CD4-positive, alpha-beta T cell treated with Interferon gamma for 1 hour (primary cell): ENCODE measurements around the gene IER5.

Source experiments
- DNase-seq: peaks from one replicate; pipeline ENCODE4 v3.0.0-alpha.2; 2020

Gene IER5

DNA sequence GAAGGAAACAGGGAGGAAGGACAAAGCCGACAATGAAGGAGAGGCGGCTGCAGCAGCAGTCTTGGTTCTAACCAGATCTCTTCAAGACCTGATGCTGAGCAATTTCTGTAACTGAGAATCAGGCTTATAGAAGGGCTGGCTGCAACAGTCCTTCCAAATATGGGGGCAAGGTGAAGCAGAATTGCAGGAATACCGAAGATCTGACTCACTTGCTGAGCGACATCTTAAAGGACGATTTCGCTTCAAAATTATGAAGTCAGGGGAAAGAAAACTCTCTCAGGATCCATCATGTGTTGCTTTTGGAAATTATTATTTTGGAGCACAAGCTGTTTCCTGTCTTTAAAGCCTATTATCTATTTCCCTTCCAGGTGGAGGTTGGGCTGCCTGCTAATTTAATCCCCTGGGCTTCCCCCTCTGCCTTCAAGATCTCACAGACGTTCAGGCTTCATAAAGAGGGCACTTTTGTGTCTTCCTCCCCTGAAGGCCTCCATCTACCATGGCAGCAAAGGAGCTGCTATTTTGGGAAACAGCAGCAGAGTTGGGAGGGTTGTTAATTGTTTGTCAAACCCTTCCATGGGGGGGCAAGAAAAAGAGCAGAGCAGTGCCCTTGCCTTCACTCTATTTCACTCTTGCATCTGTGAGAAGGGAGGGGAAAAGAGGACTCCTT is 10.8 kb upstream of the IER5 start:
- DNase-seq, result no peak

DNA sequence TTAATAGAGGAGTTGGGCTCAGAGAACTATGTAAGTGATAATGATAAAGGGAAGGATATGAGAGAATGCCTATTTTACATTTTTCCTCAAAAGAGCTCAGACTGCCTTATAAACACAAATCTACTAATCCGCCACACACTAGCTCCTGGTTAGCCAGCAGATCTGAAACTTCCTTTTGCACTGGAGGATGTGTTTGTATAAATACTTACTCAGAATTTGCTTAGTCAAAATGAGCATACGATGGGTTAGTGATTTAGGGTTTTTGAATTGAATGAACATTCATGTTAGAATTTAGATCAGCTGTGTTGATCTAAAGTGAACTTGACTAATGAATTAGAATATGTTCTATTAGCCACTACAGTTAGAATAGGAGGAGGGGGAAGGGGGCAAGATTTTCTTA is 9.1 kb upstream of the IER5 start:
- no peak for DNase-seq

DNA sequence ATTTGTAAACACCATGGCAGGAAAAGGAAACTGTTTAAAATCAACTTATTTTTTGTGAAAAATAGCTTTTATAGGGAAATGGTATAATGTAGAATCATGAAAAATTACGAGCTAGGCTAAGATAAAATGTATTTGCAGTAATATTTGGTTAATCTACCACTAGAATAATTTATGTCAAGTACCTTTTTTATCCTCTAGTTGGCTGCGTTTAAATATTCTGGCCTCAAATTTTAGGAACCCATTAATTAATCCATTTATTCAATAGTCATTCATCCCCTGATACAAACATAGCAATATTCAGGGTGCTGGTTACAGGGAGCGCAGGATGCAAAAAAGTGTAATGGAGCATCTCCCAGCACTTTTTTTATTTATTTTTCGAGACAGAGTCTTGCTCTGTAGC is 8.6 kb upstream of the IER5 start:
- no peak for DNase-seq

DNA sequence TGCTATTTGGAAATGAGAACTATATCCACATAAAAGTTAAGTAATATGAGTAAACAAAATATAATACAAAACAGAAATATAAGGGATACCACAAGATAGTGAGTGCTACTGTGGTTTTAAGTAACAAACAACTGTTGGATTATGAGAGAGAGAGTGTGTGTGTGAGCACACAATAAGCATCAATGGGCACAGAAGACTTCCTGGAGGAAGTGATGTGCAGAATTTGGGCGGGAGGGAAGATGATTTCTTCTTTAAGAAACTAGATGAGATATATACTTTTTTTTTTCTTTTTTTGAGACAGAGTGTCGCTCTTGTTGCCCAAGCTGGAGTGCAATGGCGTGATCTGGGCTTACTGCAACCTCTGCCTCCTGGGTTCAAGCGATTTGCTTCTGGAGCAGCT is 7.9 kb upstream of the IER5 start:
- no peak for DNase-seq

DNA sequence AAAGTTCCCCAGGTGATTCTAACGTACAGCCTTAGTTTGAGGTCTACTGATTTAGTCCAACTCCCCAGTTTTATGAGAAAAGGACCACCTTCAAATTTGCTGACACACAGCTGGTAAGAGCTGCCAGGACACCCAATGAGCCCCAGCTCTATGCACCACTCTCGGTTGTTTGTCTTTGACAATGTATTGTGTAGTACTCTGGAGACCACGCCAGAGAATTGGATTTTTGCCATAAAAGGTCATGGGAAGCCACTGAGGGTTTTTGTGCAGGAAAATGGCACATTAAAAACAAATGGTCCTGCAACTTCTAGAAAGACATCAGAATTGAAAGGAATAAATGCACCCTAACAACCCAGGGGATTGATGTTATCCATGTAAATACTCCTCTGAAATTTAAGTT is 7.1 kb upstream of the IER5 start:
- no peak for DNase-seq

DNA sequence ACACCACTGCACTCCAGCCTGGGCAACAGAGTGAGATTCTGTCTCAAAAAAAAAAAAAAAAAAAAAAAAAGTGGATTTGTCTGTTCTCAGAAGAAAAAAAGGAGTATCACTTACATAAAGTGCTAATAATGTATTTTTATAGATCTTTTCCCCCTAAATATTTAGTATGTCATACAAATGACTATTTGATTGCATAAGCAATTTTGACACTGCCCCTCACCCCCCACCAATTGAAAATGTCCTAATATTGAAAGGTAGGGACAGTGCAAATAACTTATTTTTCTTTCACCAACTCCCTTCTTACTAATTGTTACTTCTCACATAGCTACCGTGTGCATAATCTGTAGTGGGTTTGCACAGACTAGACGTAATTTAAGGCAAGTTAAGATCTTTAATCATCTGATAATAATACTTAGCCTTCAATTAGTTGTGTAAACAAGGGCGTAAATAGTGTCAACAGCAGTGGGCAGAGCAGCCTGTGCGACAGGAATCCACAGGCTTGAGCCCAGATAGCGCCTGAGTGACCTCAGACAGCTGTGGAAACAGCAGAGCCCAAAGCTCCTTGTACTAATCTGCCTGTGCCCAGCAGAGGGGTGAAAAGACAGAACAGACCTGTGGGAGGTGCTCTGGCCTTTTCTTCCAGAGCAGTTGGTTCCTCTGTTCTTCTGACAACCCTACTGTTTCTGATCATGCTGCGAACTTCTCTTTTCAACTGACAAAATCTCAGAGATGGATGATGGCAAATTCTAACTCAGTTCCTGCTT is 4.5 kb upstream of the IER5 start:
- peak; percentile 75 for DNase-seq

DNA sequence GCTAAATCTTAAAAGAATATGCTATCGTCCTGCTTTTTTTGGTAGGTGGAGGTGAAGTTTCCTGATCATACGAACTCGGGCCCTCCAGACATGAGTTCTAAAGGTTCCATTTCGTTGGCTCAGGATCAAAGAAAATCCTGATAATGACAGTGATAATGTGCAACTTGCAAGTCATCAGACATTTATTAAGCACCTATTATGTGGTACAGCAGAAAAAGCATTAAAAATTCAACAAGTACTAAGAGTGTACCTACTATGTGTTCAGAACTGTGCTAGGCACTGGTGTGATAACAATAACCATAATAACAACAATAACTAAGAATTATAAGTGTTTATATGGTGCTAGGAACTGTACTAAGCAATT is 3.9 kb upstream of the IER5 start:
- no peak for DNase-seq

DNA sequence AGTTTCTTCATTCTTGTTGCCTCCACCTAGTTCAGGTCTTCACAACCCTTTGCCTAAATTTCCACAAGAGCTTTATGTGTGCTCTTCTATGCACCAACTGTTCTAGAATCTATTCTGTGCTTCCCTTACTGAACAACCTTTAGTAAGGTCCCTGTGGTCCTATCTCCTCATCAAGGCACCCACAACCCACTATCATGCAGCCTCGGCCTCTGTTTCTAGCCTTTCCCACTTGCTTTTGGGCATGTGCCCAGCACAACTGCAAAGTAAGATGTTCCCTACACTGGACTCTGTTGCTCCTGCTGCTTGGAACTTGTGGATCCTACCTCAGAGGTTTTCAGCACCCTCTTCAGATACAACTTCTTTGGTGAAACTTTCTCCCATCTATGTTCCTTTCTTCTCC is 2.4 kb upstream of the IER5 start:
- DNase-seq, result no peak

DNA sequence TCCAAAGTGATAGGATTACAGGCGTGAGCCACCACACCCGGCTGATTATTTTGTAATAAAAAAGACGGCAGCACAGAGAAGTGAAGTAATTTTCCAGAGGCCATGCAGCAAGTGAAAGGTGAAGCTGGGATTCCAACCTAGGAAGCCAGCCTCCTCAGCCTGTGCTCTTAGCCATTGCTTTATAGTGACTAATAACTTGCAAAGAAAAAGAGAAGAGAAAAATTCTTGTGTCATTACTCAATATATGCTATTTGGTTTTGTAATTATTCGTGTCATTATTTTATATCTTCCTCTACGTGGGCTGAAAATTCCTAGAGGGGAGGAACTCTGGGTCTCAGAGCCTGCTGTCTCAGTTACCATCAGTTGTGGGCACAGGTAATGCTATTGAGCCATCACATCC is 1.6 kb upstream of the IER5 start:
- no peak for DNase-seq

DNA sequence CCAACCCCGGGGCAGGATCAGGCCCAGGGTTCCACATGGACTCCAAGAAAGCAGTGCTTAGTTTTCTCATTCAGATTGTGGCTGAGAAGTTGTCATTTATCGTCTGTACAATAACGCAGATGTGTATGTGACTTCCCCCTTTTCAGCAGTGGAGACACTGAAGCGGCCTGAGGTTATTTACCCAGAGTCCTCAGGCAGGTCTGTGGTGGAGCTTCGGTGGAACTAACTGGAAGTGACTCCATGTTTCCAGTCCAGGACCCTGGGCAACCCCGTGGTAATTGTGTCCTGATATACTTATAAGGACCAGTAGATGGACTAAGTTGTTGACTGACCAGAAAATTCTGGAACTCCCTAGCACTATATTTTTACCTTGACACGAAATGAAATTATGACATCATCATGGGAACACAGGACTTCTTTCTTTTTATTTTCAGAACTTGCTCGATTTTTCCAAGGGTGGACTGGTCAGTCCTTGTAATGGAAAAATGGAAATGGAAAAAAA is 1.0 kb upstream of the IER5 start:
- DNase-seq, result peak; percentile 67

DNA sequence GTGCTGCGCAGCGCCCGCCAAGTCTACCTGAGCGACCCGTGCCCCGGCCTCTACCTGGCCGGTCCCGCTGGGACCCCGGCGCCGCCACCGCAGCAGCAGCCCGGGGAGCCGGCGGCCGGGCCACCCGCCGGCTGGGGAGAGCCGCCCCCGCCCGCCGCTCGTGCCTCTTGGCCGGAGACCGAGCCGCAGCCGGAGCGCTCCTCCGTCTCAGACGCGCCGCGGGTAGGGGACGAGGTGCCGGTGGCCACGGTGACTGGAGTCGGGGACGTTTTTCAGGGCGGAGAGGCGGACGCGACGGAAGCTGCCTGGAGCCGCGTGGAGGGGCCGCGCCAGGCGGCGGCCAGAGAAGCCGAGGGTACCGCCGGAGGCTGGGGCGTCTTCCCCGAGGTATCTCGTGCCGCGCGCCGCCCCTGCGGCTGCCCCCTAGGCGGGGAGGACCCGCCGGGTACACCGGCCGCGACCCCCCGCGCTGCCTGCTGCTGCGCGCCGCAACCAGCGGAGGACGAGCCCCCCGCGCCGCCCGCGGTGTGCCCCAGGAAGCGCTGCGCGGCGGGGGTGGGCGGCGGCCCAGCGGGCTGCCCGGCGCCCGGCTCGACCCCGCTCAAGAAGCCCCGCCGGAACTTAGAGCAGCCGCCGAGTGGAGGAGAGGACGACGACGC is 646 bp downstream of the IER5 start:
- DNase-seq, result no peak

DNA sequence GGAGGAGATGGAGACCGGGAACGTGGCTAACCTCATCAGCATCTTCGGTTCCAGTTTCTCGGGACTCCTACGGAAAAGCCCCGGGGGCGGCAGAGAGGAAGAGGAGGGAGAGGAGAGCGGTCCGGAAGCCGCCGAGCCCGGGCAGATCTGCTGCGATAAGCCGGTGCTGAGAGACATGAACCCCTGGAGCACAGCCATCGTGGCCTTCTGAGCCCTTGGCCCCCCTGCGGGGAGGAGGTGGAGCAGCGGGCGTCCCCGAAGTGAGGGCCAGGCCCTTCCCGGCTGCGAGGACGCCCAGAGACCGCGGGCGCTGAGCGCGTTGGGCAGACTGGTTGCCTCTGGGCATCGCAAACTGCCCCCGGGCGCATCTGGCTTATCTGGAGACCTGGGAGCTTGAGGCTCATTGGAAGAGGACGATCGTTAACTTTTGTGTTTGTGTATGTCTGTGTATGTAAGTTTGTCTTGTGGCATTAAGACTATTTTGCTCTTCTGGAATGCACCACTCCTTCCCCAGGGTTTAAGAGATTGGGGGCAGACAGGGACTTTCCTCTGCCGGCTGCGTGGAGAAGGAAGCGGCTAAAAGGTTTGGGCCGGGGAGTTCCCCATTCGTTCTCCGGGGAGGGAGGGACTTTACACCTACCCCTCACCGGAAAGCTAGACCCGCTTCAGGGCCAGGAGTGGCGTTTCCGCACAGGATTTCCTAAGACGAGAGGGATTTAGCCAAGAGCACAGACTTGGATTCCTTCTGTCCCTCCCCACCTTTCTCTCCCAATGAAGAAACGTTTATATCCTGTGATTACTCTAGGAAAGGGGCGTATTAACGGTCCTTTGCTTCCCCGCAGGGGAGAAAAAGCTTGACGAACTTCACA is 1.4 kb downstream of the IER5 start:
- DNase-seq, result peak; percentile 89

DNA sequence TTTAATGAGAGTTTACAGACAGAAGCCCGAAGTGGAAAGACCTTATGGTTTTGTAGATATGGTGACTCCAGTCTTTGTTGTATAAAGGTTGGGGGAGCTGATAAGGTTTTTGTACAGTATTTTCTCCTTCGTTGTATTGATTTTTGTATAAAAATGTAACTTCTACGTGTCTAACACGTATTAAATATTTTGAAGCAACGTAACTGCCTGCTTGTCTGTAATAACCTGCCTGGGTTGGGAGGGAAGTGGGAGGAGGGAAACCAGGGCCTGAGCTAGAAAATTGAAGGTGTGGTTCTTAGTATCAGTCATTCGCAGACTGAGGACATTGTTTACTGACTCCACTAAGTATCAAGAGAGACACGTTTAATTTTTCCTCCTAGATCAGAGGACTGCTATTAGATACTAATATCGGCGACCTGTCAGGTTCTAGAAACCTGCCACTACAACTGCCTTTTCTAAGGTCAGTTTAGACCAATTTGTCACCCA is 2.2 kb downstream of the IER5 start:
- peak; percentile 52 for DNase-seq

DNA sequence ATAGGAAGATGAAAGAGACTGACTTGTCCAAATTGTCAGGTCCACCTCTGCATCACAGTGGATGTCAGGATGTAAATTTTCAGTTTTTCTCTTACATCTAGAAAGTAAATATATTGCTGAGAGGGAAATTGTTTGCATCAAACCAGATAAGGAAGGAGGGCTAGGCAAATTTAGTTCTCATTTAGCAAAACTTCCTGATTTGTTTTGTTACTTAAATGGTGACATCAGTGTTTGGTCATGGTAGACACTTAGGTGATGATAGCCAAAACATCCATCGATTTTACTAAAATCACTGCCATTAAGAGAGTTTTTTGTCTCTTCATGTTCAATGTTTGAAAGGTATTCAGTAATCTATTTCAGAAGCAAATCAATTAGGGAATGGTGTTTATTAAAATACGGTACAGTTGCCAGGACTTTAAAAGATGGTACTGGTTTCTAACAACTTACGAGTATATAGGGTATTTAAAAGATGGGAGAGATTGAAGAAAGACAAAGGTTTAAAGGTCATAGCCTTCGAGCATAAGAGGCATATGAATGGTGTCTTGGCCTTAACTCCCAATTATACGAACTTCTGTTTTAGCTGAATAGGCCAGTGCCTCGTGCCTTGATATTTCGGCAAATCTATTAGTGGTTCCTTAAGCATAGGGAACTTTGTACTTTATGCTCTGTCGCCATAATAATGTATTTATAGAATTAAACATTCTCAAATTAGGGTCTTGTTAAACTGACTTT is 3.0 kb downstream of the IER5 start:
- no peak for DNase-seq

DNA sequence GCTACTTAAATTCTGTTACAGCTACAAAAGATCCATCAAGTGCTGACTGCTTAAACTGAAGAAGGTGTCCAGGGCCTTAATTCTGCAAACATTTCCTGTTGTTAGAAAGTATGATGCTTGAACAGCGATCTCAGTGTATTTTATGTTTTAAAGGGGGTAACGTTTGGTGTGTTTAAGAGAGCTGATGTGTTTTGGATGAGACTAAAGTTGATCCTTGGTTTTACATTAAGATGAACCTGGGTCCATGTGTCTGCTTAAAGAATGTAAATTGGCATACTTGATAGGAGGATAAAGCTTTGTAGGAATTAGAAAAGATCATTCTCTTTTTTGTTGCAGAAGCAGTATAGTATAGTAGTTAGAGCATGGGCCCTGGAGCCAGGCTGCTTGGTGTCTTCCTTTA is 3.6 kb downstream of the IER5 start:
- DNase-seq, result no peak

DNA sequence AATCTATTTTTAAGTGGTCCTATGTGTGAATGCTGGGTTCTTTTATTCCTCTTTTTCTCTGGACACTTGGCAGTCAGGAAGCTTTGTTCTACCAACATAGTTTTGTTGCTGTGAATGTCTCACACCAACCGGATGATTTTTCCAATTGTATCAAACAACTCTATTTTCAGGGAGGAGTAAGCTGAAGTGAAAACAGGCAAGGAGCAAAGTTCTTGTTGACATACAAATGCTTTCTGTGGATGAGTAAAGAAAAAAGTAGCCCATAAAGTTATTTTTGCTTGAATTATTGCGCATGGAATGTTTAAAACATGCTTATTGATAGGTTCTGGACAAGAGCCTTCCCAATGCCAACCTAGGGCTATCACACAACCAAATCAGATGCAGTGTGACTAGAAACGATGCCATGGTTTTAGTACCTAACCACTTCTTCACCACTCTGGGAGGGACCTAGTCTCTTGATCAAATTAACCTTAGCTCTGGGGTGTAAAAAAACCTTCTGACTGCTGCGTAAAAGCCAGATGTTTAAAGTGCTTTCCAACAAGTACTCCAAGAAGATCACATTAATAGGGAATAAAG is 4.5 kb downstream of the IER5 start:
- DNase-seq, result no peak

DNA sequence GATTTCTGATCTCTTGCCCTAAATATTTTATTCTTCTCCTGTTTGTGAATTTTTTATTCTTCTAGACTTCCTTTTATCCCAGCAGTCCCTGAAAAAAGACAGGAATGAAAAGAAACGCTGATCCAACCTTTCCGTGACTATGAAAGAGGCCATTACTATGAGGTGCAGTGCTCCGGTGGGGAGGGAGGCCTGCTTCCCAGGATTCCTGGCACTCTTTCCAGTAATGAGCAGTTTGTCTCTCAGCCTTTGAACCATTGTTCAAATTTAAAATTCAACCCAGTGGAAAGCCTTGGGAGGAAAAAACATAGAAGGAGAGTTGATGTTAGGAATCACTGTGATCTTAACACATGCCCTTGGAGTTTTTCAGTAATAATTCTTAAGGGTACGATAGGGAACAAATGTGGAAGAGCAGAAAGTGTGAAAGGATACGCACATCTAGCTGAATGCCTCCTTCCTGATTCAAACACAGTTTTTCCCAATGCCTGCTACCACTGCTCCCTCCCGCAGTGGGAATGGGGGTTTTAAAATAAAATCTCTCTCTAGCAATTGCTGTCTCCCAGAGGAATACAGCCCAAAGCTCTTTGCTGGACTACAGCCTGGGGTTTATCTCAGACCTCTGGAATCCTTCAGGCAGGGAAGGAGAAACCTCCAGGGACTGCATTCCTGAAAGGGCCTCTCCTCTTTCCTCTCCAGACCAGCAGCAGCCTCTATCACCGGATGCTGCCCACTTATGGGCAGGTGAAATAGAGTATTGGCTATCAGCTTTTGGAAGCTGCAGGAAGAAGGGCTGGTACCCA is 6.1 kb downstream of the IER5 start:
- no peak for DNase-seq

DNA sequence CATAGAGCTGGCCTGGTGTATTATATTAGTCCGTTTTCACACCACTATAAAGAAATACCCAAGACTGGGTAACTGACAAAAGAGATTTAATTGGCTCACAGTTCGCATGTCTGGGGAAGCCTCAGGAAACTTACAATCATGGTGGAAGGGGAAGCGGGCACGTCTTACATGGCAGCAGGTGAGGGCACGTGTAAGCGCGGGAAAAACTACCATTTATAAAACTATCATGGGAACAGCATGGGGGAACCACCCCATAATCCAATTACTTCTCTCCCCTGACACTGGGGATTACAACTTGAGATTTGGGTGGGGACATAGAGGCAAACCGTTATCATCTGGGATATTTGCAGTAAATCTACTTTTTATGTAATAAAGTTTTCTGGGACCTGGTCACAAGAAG is 6.8 kb downstream of the IER5 start:
- no peak for DNase-seq

DNA sequence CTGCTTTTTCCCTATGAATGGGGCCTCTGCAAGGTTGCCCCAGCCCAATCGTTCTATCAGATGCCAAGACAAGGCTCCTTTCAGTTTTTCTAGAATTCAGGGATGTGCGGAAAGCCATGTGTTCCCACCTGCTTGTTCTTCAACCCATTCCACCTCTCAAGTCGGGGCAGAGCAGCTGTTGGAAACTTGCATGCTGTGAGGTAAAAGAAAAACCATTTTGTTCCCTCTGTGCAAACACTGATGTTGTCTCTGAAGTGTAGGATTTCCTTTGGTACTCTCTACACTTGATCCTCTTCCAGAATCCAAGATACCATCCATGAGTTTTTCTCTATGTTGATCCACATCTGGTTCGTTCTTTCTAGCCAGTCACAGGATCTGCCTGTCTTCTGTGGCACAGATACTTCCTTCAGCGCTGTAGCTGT is 7.3 kb downstream of the IER5 start:
- no peak for DNase-seq

DNA sequence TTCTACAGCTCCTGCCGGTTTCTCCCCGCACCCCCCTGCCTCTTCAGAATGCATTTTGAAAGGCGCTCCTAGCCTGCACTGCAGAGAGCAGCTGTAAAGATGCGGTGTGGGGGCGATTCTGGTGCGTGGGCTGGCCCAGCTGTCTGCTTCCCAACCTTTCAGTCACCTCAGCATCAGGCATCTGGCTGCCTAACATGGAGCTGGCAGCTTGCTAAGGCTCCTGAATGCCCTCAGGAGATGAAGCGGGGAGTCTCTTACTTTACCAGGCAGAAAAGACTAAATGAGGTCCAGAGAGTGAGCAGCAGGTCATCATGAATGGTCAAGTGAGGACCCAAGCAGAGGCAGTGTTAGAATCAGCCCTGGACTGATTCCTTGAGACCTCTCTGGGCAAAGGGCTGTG is 8.7 kb downstream of the IER5 start:
- no peak for DNase-seq
